Testis (tissue), 3 donors: ENCODE data around the gene ZCCHC2. TPM values are rescaled to one million over a fixed set of nuclear protein-coding genes. Genes with fewer than 3 reads are reported as not detected.

Experiments
- DNase-seq: peaks from one replicate; pipeline ENCODE4 v3.0.0-alpha.2; 2019
- H3K27ac ChIP-seq, 2 donors: fragments of 200-600 bp; sonication (generic); one replicate each; pipeline ENCODE4 v1.5.1; 2019
- H3K27me3 ChIP-seq: fragments of 200-600 bp; sonication (generic); one replicate; pipeline ENCODE4 v1.5.1; 2019
- H3K36me3 ChIP-seq: fragments of 200-600 bp; sonication (generic); one replicate; pipeline ENCODE4 v1.5.1; 2017; ENCODE audit warnings: low read depth; ENCODE audit errors: missing control alignments
- H3K4me1 ChIP-seq: fragments of 200-600 bp; sonication (generic); one replicate; pipeline ENCODE4 v1.5.1; 2019
- H3K4me3 ChIP-seq, 2 donors: fragments of 200-600 bp; sonication (generic); one replicate each; pipeline ENCODE4 v1.5.1; 2017 to 2019
- H3K9me3 ChIP-seq: fragments of 200-600 bp; sonication (generic); one replicate; pipeline ENCODE4 v1.5.1; 2017
- POLR2A ChIP-seq: fragments of 450-650 bp; IDR thresholded peaks from one replicate; pipeline ENCODE4 v1.6.1; 2017; ENCODE audit warnings: antibody characterized with exemption, mild to moderate bottlenecking, moderate library complexity
- WGBS, 2 donors: methylation state at CpG; one replicate each; pipeline ENCODE4 v1.1.5; 2018; 5-methylcytosine and 5-hydroxymethylcytosine counted together
- intact Hi-C: fragments of 100-400 bp; cut with DNase I; formaldehyde crosslinking; loops from one replicate; pipeline ENCODE4 v1.15.1; 2023; ENCODE audit warnings: low total_unique reads
- polyA plus RNA-seq: library from polyadenylated mRNA; stranded (reverse); fragments of 350-450 nt; fragmentation: Illumina TruSeq; extraction: RNeasy Lipid Tissue Mini Kit (QIAGEN cat#74804); gene quantifications from one replicate; pipeline ENCODE4 v1.2.3, GENCODE V29; 2014; ENCODE audit warnings: low read depth, low replicate concordance; ENCODE audit not compliant: insufficient read depth
- total RNA-seq, 2 donors: library from RNA; depleted of rRNA; stranded (reverse); fragments of >200 nt; gene quantifications; one replicate each; pipeline ENCODE4 v1.2.3, GENCODE V29; 2016
- TF ChIP-seq, protein P1 (sequence below), 3 experiments: fragments of 450-650 bp in 2 of 3; fragments of 200-600 bp in 1 of 3; sonication (generic) in 1 of 3; IDR thresholded peaks; one replicate each; pipeline ENCODE4 v1.5.1; 2016 to 2019; ENCODE audit warnings: antibody characterized with exemption in 3 of 3, mild to moderate bottlenecking in 2 of 3, moderate library complexity in 1 of 3

The ZCCHC2 gene
- total and polyA plus RNA-seq, 3 donors from 2014 or later: 46.2 to 56.9 (median 51.6) TPM

DNA sequence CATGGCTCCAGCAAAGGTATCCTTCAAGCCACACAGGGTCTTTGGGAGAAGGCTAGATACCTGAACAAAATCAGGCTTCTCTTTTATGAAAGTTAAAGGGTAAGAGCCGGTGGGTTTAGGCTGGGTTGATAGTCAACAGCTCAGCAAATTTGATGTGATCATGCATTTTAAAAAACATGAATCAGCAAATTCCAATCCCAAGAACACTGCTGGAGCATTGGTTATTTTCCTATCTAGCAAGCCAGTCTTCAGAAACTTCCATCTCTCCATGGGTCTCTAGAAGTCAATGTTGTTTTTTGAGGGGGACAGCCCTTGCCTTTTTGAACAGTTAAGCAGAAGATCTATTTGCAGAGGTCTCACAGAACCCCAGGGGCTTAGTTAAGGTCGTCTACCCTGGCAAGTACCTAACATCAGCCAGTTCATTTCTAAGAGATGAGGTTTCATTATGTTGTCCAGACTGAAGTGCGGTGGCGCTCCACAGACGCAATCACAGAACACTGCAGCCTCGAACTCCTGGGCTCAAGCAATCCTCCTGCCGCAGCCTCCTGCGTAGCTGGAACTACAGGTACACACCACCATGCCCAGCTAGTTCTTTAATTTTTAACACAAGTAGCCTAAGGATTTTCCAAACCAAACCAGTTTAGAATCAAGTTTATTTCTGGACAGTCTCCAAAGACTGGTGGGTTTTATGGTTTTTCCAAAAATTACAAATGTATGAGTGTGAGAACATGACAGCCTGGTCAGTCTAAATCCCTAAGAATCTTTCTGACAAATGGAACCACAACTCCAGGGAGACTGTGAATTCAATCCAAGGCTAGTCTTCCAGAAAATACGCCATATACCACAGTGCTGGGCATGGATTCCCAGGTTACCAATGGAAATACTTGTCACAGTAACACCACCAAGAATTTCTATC, 4.1 kb upstream of the ZCCHC2 start:
- intact Hi-C loops: no loop called here
- no peak for TF ChIP-seq POLR2A
- TF ChIP-seq, protein P1, sequence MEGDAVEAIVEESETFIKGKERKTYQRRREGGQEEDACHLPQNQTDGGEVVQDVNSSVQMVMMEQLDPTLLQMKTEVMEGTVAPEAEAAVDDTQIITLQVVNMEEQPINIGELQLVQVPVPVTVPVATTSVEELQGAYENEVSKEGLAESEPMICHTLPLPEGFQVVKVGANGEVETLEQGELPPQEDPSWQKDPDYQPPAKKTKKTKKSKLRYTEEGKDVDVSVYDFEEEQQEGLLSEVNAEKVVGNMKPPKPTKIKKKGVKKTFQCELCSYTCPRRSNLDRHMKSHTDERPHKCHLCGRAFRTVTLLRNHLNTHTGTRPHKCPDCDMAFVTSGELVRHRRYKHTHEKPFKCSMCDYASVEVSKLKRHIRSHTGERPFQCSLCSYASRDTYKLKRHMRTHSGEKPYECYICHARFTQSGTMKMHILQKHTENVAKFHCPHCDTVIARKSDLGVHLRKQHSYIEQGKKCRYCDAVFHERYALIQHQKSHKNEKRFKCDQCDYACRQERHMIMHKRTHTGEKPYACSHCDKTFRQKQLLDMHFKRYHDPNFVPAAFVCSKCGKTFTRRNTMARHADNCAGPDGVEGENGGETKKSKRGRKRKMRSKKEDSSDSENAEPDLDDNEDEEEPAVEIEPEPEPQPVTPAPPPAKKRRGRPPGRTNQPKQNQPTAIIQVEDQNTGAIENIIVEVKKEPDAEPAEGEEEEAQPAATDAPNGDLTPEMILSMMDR (IDR thresholded peaks at IDR 0.05): no peak
- Histone ChIP-seq H3K9me3 (no peaks in the 10 kb centered on the region), H3K4me1 (peaks cover 6% of the 10 kb centered on the region), H3K27me3 (no peaks in the 10 kb centered on the region), H3K36me3 (no peaks in the 10 kb centered on the region), H3K4me3 (no peak overlapping the region), H3K27ac (no peak overlapping the region)
- WGBS, 2 donors: 86 to 96% methylated on average over 9 of the region's 9 CpGs
- no peak for DNase-seq

DNA sequence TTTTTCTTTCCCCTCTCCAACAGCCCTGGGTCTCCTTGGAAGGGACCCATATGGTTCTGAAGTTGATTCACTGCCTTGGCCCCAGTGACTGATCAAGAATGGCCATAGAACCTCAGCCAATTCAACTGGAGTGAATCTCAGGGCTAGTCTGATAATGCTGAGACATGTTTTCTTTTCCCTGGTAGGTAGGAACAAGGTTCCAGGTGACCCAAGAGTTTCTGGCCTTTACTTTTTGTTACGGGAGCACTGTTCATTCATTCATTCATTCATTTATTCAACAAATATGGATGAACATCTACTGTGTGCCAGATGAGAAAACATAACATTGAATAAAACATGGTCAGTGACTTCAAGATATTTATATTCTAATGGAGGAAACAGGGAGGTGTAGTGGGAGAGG, 3.1 kb upstream of the ZCCHC2 start:
- DNase-seq: no peak
- Histone ChIP-seq H3K9me3 (no peaks in the 10 kb centered on the region), H3K27ac (no peak overlapping the region), H3K4me3 (no peak overlapping the region), H3K4me1 (peaks cover 6% of the 10 kb centered on the region), H3K27me3 (no peaks in the 10 kb centered on the region), H3K36me3 (no peaks in the 10 kb centered on the region)
- TF ChIP-seq, protein P1 (IDR thresholded peaks at IDR 0.05): no peak
- no peak for TF ChIP-seq POLR2A
- 87 to 100% methylated on average over 1 of the region's 1 CpG for WGBS, 2 donors
- intact Hi-C loops: no loop called here

DNA sequence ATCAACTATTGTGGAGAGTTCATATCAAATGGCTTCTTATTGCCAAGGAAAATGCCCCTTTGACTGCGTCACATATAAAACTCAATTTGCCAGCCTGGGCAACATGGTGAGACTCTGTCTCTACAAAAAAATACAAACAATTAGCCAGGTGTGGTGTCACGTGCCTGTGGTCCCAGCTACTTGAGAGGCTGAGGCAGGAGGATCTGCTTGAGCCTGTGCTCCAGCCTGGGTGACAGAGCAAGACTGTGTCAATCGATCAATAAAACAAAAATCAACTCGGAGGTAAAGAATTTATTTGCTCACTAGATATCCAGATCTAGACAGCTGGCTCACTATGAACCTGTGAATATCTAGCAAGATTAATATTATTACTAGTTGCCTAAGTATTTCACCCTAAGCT, 1.7 kb upstream of the ZCCHC2 start:
- WGBS, 2 donors: 74 to 83% methylated on average over 4 of the region's 4 CpGs
- H3K4me3 ChIP-seq: no peak overlapping the region

DNA sequence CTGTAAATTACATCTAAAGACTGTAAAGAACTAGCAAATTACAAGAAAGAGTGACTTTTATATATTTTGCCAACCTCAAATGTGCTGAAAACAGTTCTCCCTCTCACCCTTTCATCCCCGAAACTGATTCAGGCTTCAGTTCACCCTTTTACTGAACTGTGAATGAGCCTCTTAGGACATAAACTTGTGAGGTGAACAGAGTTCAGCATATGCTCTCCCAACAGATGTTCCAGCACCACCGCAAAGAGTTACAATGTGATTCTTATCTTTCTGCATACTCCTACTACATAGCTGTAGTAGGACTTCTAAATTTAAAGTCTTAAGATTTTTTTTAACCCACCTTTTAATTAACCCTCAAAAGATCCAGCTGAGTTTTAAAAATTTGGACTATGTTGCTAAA, 1.2 kb upstream of the ZCCHC2 start:
- no peak for TF ChIP-seq POLR2A
- Histone ChIP-seq H3K4me3 (peak overlapping the region; percentile 74 to 96), H3K27me3 (no peaks in the 10 kb centered on the region), H3K27ac (no peak overlapping the region), H3K4me1 (peaks cover 6% of the 10 kb centered on the region), H3K9me3 (no peaks in the 10 kb centered on the region), H3K36me3 (no peaks in the 10 kb centered on the region)
- WGBS, 2 donors: 18 to 30% methylated on average over 2 of the region's 2 CpGs
- no peak for DNase-seq
- intact Hi-C loops: no loop called here

More for the DNA sequence above, 1.7 kb upstream of the ZCCHC2 start:
- Histone ChIP-seq H3K9me3 (no peaks in the 10 kb centered on the region), H3K4me1 (peaks cover 6% of the 10 kb centered on the region), H3K27me3 (no peaks in the 10 kb centered on the region), H3K36me3 (no peaks in the 10 kb centered on the region), H3K27ac (no peak overlapping the region)
- DNase-seq: no peak
- TF ChIP-seq, protein P1 (IDR thresholded peaks at IDR 0.05): no peak
- TF ChIP-seq POLR2A: no peak
- intact Hi-C loops: no loop called here

DNA sequence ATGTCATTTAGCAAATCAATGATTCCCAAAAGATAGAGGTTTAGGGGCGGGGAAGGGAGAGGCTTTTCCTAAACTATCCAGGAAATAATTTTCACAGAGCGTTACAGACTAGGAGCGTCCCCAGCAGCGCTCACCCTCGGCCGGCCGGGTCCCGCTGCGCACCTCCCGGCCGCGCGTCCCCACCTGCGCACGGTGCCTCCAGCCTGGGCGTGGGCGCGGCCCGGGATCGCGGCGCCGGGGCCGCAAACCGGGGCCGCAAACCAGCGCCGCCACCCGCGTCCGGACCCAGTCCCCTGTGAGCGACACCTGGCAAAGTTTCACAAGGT, 684 bp upstream of the ZCCHC2 start:
- no peaks in the 10 kb centered on the region for H3K36me3 ChIP-seq
- no peaks in the 10 kb centered on the region for H3K9me3 ChIP-seq
- DNase-seq: no peak
- H3K4me1 ChIP-seq: peaks cover 9% of the 10 kb centered on the region
- peak overlapping the region; percentile 89 to 97 for H3K27ac ChIP-seq
- WGBS, 2 donors: 0% methylated on average over 17 to 31 of the region's 32 CpGs
- H3K4me3 ChIP-seq: peak overlapping the region; percentile 74 to 96
- TF ChIP-seq, protein P1 (IDR thresholded peaks at IDR 0.05): no peak
- H3K27me3 ChIP-seq: no peaks in the 10 kb centered on the region
- intact Hi-C loops: no loop called here
